A673 (cell line): ENCODE data around the gene TNRC6A. TPM values are rescaled to one million over a fixed set of nuclear protein-coding genes. Genes with fewer than 3 reads are reported as not detected.
A peak's percentile ranks its signal among the peaks of the same experiment; 100 is the strongest.
"Not testable (repeated sequence)": the region's sequence is repeated elsewhere in the genome, so short reads cannot be mapped to it uniquely, and the experiment has no call there.

Source experiments
- BruUV-seq: library from RNA; stranded (reverse); fragments of 400-500 nt; replicated peaks from 2 replicates; lab custom pipeline; 2021; lab: Mats Ljungman, UMichigan
- CTCF ChIA-PET: fragments of 300-600 bp; sonication (Branson Sonifier 250); formaldehyde crosslinking; loops from one replicate; lab custom pipeline; 2022; ENCODE audit warnings: antibody characterized with exemption; lab: Charles Lee
- POLR2A ChIA-PET: fragments of 300-600 bp; sonication (Branson Sonifier 250); formaldehyde crosslinking; loops from one replicate; lab custom pipeline; 2022; ENCODE audit warnings: antibody characterized with exemption; ENCODE audit not compliant: low non-redundant PET; lab: Charles Lee
- DNase-seq: peaks from one replicate; pipeline ENCODE4 v3.0.0-alpha.2; 2015; ENCODE audit warnings: low spot score
- H3K27ac ChIP-seq: fragments of 200-600 bp; sonication (generic); 2 replicates; pipeline ENCODE4 v1.5.1; 2016; ENCODE audit warnings: mixed run types, low read depth, mild to moderate bottlenecking, mixed read lengths, antibody characterized with exemption, low read length; ENCODE audit not compliant: poor library complexity, severe bottlenecking
- H3K27me3 ChIP-seq: fragments of 200-600 bp; sonication (generic); replicated peaks from 2 replicates; pipeline ENCODE4 v1.6.1; 2017; ENCODE audit warnings: mixed run types, low read depth, mild to moderate bottlenecking, mixed read lengths, antibody characterized with exemption, low read length; ENCODE audit not compliant: insufficient read depth, poor library complexity
- H3K36me3 ChIP-seq: fragments of 200-600 bp; sonication (generic); 2 replicates; pipeline ENCODE4 v1.6.1; 2016; ENCODE audit warnings: mixed run types, mild to moderate bottlenecking, mixed read lengths, antibody characterized with exemption, low read length; ENCODE audit not compliant: insufficient read depth, poor library complexity, severe bottlenecking
- H3K4me1 ChIP-seq: fragments of 200-600 bp; sonication (generic); 2 replicates; pipeline ENCODE4 v1.6.1; 2017; ENCODE audit warnings: mixed run types, mild to moderate bottlenecking, mixed read lengths, antibody characterized with exemption, low read length; ENCODE audit not compliant: insufficient read depth, poor library complexity, severe bottlenecking
- H3K4me3 ChIP-seq: fragments of 200-600 bp; sonication (generic); 2 replicates; pipeline ENCODE4 v1.5.1; 2016; ENCODE audit warnings: low read depth, mixed run types, mild to moderate bottlenecking, mixed read lengths, low read length; ENCODE audit not compliant: poor library complexity, severe bottlenecking
- H3K9me3 ChIP-seq: fragments of 200-600 bp; sonication (generic); 2 replicates; pipeline ENCODE4 v1.6.1; 2016; ENCODE audit warnings: mixed run types, low read depth, mild to moderate bottlenecking, mixed read lengths, antibody characterized with exemption, low read length; ENCODE audit not compliant: poor library complexity, severe bottlenecking
- EZH2 ChIP-seq: fragments of 200-600 bp; sonication (generic); IDR thresholded peaks from 2 replicates; pipeline ENCODE4 v1.6.1; 2017; ENCODE audit warnings: borderline replicate concordance, low read depth, mild to moderate bottlenecking, mixed read lengths, antibody characterized with exemption, low read length; ENCODE audit not compliant: poor library complexity, severe bottlenecking
- intact Hi-C: fragments of 100-400 bp; cut with micrococcal nuclease; formaldehyde crosslinking; loops from one replicate; pipeline ENCODE4 v1.10.0; 2022; ENCODE audit not compliant: unreplicated experiment
- total RNA-seq: library from RNA; stranded (reverse); gene quantifications from 2 replicates; pipeline ENCODE4 v1.2.3, GENCODE V29; 2021
- TF ChIP-seq, protein P1 (sequence below): fragments of 300-800, 200-600 bp; sonication (generic); conservative IDR thresholded peaks from 2 replicates; pipeline ENCODE4 v1.5.1; 2017; ENCODE audit warnings: low read depth, mild to moderate bottlenecking, antibody characterized with exemption, low read length, moderate library complexity, mixed read lengths

Gene TNRC6A
- total RNA-seq, 1 experiment from 2014 or later, result 90.8 TPM

DNA sequence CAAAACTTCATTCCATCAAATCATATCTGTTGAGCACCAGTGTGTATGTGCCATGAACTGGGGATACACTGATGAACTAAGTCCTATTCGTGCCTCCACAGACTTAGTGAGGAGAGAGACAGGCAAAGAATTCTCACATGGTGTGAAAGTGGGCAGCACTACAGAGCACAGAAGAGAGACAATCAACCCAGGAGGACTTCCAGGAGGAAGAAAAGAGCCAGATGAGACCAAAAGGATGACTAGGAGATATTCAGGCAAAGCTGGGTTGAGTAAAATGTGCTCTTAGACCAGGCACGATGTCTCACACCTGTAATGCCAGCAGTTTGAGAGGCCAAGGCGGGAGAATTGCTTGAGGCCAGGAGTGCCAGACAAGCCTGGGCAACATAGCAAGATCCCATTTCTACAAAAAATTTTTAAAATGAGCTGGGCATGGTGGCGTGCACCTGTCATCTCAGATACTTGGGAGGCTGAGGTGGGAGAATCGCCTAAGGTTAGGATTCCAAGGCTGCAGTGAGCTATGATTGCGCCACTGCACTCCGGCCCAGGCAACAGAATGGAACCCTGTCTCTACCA lies 30.2 kb upstream of the TNRC6A start:
- Histone ChIP-seq H3K27ac (no peak overlapping the region), H3K4me3 (no peak overlapping the region), H3K27me3 (no peaks in the 10 kb centered on the region), H3K4me1 (no peaks in the 10 kb centered on the region), H3K36me3 (no peaks in the 10 kb centered on the region), H3K9me3 (no peaks in the 10 kb centered on the region)
- no peak for DNase-seq
- BruUV-seq, result no TSS peak
- ChIA-PET POLR2A (interaction anchor here (0.6 kb wide), 1 partner anchor 122 kb away, joined by 3 read pairs; no protein-coding TSS in a partner anchor), CTCF (interaction anchor here (0.5 to 0.6 kb wide), 2 partner anchors 120 to 157 kb away, joined by 3 to 4 read pairs; no protein-coding TSS in a partner anchor)
- no peak for TF ChIP-seq EZH2
- TF ChIP-seq, protein P1, sequence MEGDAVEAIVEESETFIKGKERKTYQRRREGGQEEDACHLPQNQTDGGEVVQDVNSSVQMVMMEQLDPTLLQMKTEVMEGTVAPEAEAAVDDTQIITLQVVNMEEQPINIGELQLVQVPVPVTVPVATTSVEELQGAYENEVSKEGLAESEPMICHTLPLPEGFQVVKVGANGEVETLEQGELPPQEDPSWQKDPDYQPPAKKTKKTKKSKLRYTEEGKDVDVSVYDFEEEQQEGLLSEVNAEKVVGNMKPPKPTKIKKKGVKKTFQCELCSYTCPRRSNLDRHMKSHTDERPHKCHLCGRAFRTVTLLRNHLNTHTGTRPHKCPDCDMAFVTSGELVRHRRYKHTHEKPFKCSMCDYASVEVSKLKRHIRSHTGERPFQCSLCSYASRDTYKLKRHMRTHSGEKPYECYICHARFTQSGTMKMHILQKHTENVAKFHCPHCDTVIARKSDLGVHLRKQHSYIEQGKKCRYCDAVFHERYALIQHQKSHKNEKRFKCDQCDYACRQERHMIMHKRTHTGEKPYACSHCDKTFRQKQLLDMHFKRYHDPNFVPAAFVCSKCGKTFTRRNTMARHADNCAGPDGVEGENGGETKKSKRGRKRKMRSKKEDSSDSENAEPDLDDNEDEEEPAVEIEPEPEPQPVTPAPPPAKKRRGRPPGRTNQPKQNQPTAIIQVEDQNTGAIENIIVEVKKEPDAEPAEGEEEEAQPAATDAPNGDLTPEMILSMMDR, result no peak
- intact Hi-C loops, result no loop called here

DNA sequence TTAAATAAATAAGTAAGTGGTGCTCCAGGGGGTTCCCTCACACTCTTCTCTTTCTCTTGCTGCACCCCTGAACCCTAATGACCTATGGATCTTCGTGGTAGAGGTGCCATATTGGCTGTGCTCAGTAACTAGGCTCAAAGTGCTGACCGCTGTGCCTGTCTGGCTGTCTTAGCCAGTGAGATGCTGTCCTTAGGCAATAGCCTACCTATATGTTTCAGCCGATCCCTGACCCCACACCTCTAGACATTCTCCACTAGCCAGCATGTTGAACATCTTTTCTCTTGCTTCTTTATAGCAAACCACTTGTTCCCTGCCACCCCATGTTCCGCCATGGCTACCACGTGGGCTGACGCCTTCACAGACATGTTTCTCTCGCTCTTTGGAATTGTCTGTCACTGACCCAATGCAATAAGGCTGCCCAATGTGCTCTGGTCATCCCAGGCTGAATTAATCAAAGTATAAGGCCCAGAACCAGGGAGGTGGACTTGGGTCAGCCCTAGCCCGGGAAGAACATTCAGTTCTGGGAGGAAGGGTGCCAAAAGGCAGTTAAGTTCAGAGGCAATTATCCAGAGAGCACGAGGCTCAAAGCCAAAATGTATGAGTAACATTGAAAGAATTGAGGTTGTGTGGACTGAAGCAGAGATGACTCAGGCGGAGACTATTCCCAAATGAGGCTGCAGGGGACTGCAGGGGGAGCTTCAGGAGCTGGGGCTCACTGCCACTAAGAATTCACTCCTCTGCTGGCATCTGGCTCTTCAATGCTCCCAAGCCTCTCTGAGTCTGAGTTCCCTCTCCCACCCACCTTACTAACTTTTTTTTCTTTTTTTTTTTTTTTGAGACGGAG lies 28.7 kb upstream of the TNRC6A start:
- CTCF ChIA-PET, result no interaction called here
- Histone ChIP-seq H3K36me3 (no peaks in the 10 kb centered on the region), H3K4me3 (no peak overlapping the region), H3K9me3 (no peaks in the 10 kb centered on the region), H3K27ac (no peak overlapping the region), H3K4me1 (no peaks in the 10 kb centered on the region), H3K27me3 (no peaks in the 10 kb centered on the region)
- DNase-seq, result peak; percentile 92
- BruUV-seq, result no TSS peak
- intact Hi-C loops, result no loop called here
- TF ChIP-seq EZH2, result no peak
- TF ChIP-seq, protein P1, result peak; percentile 22
- POLR2A ChIA-PET, result interaction anchor here (0.6 kb wide), 1 partner anchor 93 kb away, joined by 3 read pairs; no protein-coding TSS in a partner anchor

DNA sequence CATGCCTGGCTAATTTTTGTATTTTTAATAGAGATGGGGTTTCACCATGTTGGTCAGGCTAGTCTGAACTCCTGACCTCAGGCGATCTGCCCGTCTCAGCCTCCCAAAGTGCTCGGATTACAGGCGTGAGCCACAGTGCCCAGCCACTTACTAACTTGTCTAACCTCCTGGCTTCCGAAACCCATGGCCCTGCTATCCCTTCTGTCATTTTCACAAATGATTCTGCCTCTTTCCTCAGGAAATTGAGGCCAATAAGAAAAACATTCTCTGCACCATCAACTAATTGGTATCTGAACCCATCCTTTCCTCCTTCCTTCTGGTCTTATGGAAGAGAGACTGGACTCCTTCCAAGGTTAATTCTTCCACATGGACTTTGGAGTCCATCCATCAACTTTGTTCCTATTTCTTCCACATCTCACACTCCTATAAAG lies 27.9 kb upstream of the TNRC6A start:
- no peaks in the 10 kb centered on the region for H3K4me1 ChIP-seq
- no peak for TF ChIP-seq EZH2
- TF ChIP-seq, protein P1, result no peak
- H3K27ac ChIP-seq, result no peak overlapping the region
- no peaks in the 10 kb centered on the region for H3K27me3 ChIP-seq
- H3K36me3 ChIP-seq, result no peaks in the 10 kb centered on the region
- intact Hi-C loops, result no loop called here
- H3K4me3 ChIP-seq, result no peak overlapping the region
- H3K9me3 ChIP-seq, result no peaks in the 10 kb centered on the region
- CTCF ChIA-PET, result no interaction called here
- BruUV-seq, result no TSS peak
- POLR2A ChIA-PET, result interaction anchor here (0.6 kb wide), 1 partner anchor 94 kb away, joined by 3 read pairs; no protein-coding TSS in a partner anchor
- DNase-seq, result no peak

DNA sequence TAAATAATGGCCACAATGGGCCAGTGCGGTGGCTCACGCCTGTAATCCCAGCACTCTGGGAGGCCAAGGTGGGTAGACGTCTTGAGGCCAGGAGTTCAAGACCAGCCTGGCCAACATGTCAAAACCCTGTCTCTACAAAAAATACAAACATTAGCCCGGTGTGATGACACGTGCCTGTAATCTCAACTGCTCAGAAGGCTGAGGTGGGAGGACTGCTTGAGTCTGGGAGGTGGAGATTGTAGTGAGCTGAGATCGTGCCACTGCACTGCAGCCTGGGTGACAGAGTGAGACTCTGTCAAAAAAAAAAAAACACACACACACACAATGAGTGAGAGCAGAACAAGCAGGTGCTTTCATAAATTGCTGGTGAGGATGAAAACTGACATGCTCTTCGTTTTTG lies 21.7 kb upstream of the TNRC6A start:
- H3K4me1 ChIP-seq, intact Hi-C loops, BruUV-seq, H3K4me3 ChIP-seq, H3K27ac ChIP-seq, H3K27me3 ChIP-seq, H3K36me3 ChIP-seq, H3K9me3 ChIP-seq, DNase-seq: not testable (repeated sequence)
- CTCF ChIA-PET, result interaction anchor here (0.6 kb wide), 1 partner anchor 193 kb away, joined by 3 read pairs; no protein-coding TSS in a partner anchor
- POLR2A ChIA-PET, result interaction anchor here (0.6 kb wide), 1 partner anchor 91 kb away, joined by 4 read pairs; no protein-coding TSS in a partner anchor
